ENCODE results near the gene GPAT3.

GPAT3 gene

DNA sequence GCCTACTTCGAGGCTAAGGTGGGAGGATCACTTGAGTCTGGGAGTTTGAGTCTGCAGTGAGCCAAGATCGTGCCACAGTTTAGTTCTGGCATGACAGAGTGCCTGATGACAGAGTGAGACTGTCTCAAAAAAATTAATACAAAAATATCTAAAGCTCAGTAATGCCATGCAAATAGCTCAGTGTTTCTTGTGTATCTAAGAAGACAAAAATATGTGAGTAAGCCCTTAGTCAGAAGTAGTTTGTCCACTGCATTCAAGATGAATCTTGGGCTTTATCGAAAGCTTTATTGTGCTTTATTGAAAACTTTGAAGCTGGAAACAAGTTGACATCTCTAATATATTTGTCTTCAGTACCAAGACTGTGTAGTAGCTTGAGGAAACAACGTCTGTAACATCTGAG, 115.9 kb downstream of the GPAT3 start:
- no peak for DNase-seq
